Mucosa of descending colon (tissue), 3 donors: Measurements from ENCODE around the gene CST9. TPM values are rescaled to one million over a fixed set of nuclear protein-coding genes. Genes with fewer than 3 reads are reported as not detected.

Experiments used
- ATAC-seq: fragments of 200-7000 bp; cut with Tn5 transposase; one replicate; pipeline ENCODE4 v1.9.1; 2020; ENCODE audit warnings: mild to moderate bottlenecking, moderate library complexity
- DNase-seq, 3 donors: peaks; one replicate each; pipeline ENCODE4 v3.0.0-alpha.2; 2020
- H3K36me3 ChIP-seq: fragments of 200-600 bp; one replicate; pipeline ENCODE4 v1.8.0; 2021; ENCODE audit warnings: low read depth, mild to moderate bottlenecking
- H3K4me1 ChIP-seq: fragments of 200-600 bp; one replicate; pipeline ENCODE4 v1.8.0; 2021; ENCODE audit warnings: low read depth, mild to moderate bottlenecking
- H3K4me3 ChIP-seq: fragments of 200-600 bp; one replicate; pipeline ENCODE4 v1.8.0; 2021; ENCODE audit warnings: mild to moderate bottlenecking
- H3K9me3 ChIP-seq: fragments of 200-600 bp; one replicate; pipeline ENCODE4 v1.8.0; 2021; ENCODE audit warnings: mild to moderate bottlenecking
- CTCF ChIP-seq: fragments of 200-600 bp; IDR thresholded peaks from one replicate; pipeline ENCODE4 v1.8.0; 2022; ENCODE audit warnings: antibody characterized with exemption, mild to moderate bottlenecking
- intact Hi-C, 2 donors: fragments of 100-400 bp; cut with DNase I in 1 of 2; cut with micrococcal nuclease in 1 of 2; formaldehyde crosslinking; loops; one replicate each; pipeline versions ENCODE4 v1.11.0 to v1.11.1; 2022; cut with DNase I, micrococcal nuclease
- total RNA-seq, 3 donors: library from RNA; stranded (reverse); fragmentation: NEBNext Ultra II Directional in 2 of 3; extraction: Animal tissue kit (Norgen Biotek cat#: 25700) in 2 of 3; gene quantifications; one replicate each; pipeline versions ENCODE4 v1.2.1 to v1.2.4, GENCODE V29; 2021 to 2023
- donor health status: DM: no; HTN: no; CAD: no; lungs with moderate emphysema.
- donor health status: DM: no; HTN: no; CAD: no.
- donor health status: DM: no; HTN: yes; CAD: no.

The CST9 gene
- total RNA-seq, 3 donors from 2014 or later = not detected

GRCh38 chr20:23652371-23652770 is 46.7 kb upstream of the CST9 start:
- no peaks in the 10 kb centered on the region for H3K4me1 ChIP-seq
- ATAC-seq = no peak
- no peaks in the 10 kb centered on the region for H3K9me3 ChIP-seq
- H3K36me3 ChIP-seq = no peaks in the 10 kb centered on the region
- no peak for DNase-seq
- intact Hi-C loops = no loop called here
- H3K4me3 ChIP-seq = no peak overlapping the region
- no peak for TF ChIP-seq CTCF

- no peaks in the 10 kb centered on the region for H3K9me3 ChIP-seq
- DNase-seq = no peak
- H3K4me3 ChIP-seq = no peak overlapping the region
- ATAC-seq = no peak
- intact Hi-C loops = no loop called here
- H3K4me1 ChIP-seq = no peaks in the 10 kb centered on the region
- no peak for TF ChIP-seq CTCF
- no peaks in the 10 kb centered on the region for H3K36me3 ChIP-seq
Measured at GRCh38 chr20:23651117-23651516, 45.4 kb upstream of the CST9 start.

GRCh38 chr20:23649830-23650417 is 44.2 kb upstream of the CST9 start:
- Histone ChIP-seq H3K4me3 (no peak overlapping the region), H3K36me3 (no peaks in the 10 kb centered on the region), H3K9me3 (no peaks in the 10 kb centered on the region), H3K4me1 (no peaks in the 10 kb centered on the region)
- intact Hi-C loops = no loop called here
- no peak for ATAC-seq
- DNase-seq = no peak
- no peak for TF ChIP-seq CTCF

- intact Hi-C loops = no loop called here
- Histone ChIP-seq H3K4me1 (no peaks in the 10 kb centered on the region), H3K4me3 (no peak overlapping the region), H3K9me3 (no peaks in the 10 kb centered on the region), H3K36me3 (no peaks in the 10 kb centered on the region)
- TF ChIP-seq CTCF = no peak
- DNase-seq (no peak), ATAC-seq (no peak)
Measured at GRCh38 chr20:23649242-23649641, 43.5 kb upstream of the CST9 start.

- H3K4me1 ChIP-seq = no peaks in the 10 kb centered on the region
- no peak for TF ChIP-seq CTCF
- DNase-seq = no peak
- no peaks in the 10 kb centered on the region for H3K9me3 ChIP-seq
- no peak overlapping the region for H3K4me3 ChIP-seq
- intact Hi-C loops = no loop called here
- no peaks in the 10 kb centered on the region for H3K36me3 ChIP-seq
- ATAC-seq = no peak
Measured at GRCh38 chr20:23647346-23647745, 41.6 kb upstream of the CST9 start.
